SU-DHL-6 (cell line): ENCODE measurements around the gene LRRC28.

Source experiments
- H2AFZ ChIP-seq: fragments of 200-600 bp; sonication (generic); 2 replicates; pipeline ENCODE4 v1.6.1; 2014; ENCODE audit warnings: low read depth, mild to moderate bottlenecking, moderate library complexity, mixed read lengths, antibody characterized with exemption, low read length; ENCODE audit not compliant: severe bottlenecking
- H3F3A ChIP-seq: fragments of 200-600 bp; shearing (Covaris generic); 2 replicates; pipeline ENCODE4 v1.6.0; 2016; ENCODE audit warnings: antibody characterized with exemption, mild to moderate bottlenecking; ENCODE audit not compliant: insufficient read depth
- H3K27ac ChIP-seq: fragments of 200-600 bp; sonication (generic); 2 replicates; pipeline ENCODE4 v1.5.1; 2016; ENCODE audit warnings: low read depth, mild to moderate bottlenecking, low read length, moderate library complexity, mixed read lengths
- H3K27me3 ChIP-seq: fragments of 200-600 bp; sonication (generic), shearing (Covaris generic); 2 replicates; pipeline ENCODE4 v1.6.0; 2014; ENCODE audit warnings: mild to moderate bottlenecking, low read length
- H3K36me3 ChIP-seq: fragments of 200-600 bp; sonication (generic); 2 replicates; pipeline ENCODE4 v1.6.1; 2014; ENCODE audit warnings: mild to moderate bottlenecking, low read length, mixed read lengths
- H3K4me2 ChIP-seq: fragments of 300-600, 200-600 bp; shearing (Covaris generic), sonication (generic); 2 replicates; pipeline ENCODE4 v1.6.0; 2014; ENCODE audit warnings: low read length, low read depth, mild to moderate bottlenecking; ENCODE audit not compliant: poor library complexity, severe bottlenecking
- H3K4me3 ChIP-seq: fragments of 200-600 bp; sonication (generic); 2 replicates; pipeline ENCODE4 v1.5.1; 2014; ENCODE audit warnings: antibody characterized with exemption, low read length, mild to moderate bottlenecking, mixed read lengths; ENCODE audit not compliant: insufficient read depth, poor library complexity, severe bottlenecking
- H3K79me2 ChIP-seq: fragments of 200-600 bp; sonication (generic); 2 replicates; pipeline ENCODE4 v1.6.1; 2014; ENCODE audit warnings: mild to moderate bottlenecking, low read length, moderate library complexity; ENCODE audit not compliant: insufficient read depth
- H3K9ac ChIP-seq: fragments of 200-600 bp; sonication (generic); 2 replicates; pipeline ENCODE4 v1.7.0; 2014; ENCODE audit warnings: mild to moderate bottlenecking, low read length
- H3K9me2 ChIP-seq: fragments of 200-600 bp; sonication (generic); replicated peaks from 2 replicates; pipeline ENCODE4 v1.6.1; 2014; ENCODE audit warnings: low read length; ENCODE audit not compliant: insufficient read depth
- H3K9me3 ChIP-seq: fragments of 200-600 bp; sonication (generic); 2 replicates; pipeline ENCODE4 v1.6.1; 2014; ENCODE audit warnings: low read length, mixed read lengths; ENCODE audit not compliant: insufficient read depth
- H4K20me1 ChIP-seq: fragments of 200-600 bp; sonication (generic); 2 replicates; pipeline ENCODE4 v1.6.1; 2014; ENCODE audit warnings: low read depth, mild to moderate bottlenecking, antibody characterized with exemption, low read length, moderate library complexity, mixed read lengths
- CTCF ChIP-seq: fragments of 200-600 bp; sonication (generic); IDR thresholded peaks from one replicate; pipeline ENCODE4 v1.5.1; 2017; ENCODE audit warnings: antibody characterized with exemption, mild to moderate bottlenecking, low read length, moderate library complexity; ENCODE audit not compliant: insufficient read depth, poor library complexity, severe bottlenecking
- EZH2phosphoT487 ChIP-seq: fragments of 200-600 bp; sonication (generic), shearing (Covaris generic); conservative IDR thresholded peaks from 2 replicates; pipeline ENCODE4 v1.6.1; 2018; ENCODE audit warnings: mild to moderate bottlenecking, antibody characterized with exemption, low read length, moderate library complexity, mixed read lengths

LRRC28 gene

GRCh38 chr15:99244306-99244705 lies 7.0 kb upstream of the LRRC28 start:
- H4K20me1 ChIP-seq, result no peaks in the 10 kb centered on the region
- H3K4me2 ChIP-seq, result no peak overlapping the region
- 0 out of 2 replicates have a peak, but pooled peaks cover 11% of the 10 kb centered on the region for H3F3A ChIP-seq
- no peaks in the 10 kb centered on the region for H3K9me2 ChIP-seq
- TF ChIP-seq EZH2phosphoT487 (no peak), CTCF (no peak)
- no peak overlapping the region for H3K4me3 ChIP-seq
- no peaks in the 10 kb centered on the region for H3K79me2 ChIP-seq
- no peak overlapping the region for H2AFZ ChIP-seq
- no peak overlapping the region for H3K27ac ChIP-seq
- H3K27me3 ChIP-seq, result no peaks in the 10 kb centered on the region
- no peaks in the 10 kb centered on the region for H3K36me3 ChIP-seq
- no peak overlapping the region for H3K9ac ChIP-seq
- H3K9me3 ChIP-seq, result no peaks in the 10 kb centered on the region

- Histone ChIP-seq H2AFZ (no peak overlapping the region), H3K4me2 (peak overlapping the region; percentile 53), H3K27ac (no peak overlapping the region), H3K4me3 (no peak overlapping the region), H3K9ac (no peak overlapping the region), H3K79me2 (peaks cover 2% of the 10 kb centered on the region; the same call in 1 of the 2 replicates), H3F3A (peaks cover 25% of the 10 kb centered on the region), H3K9me2 (no peaks in the 10 kb centered on the region), H4K20me1 (no peaks in the 10 kb centered on the region), H3K9me3 (no peaks in the 10 kb centered on the region), H3K36me3 (no peaks in the 10 kb centered on the region), H3K27me3 (no peaks in the 10 kb centered on the region)
- TF ChIP-seq EZH2phosphoT487, result no peak
- no peak for TF ChIP-seq CTCF
Observed at GRCh38 chr15:99247062-99247461, 4.2 kb upstream of the LRRC28 start.

GRCh38 chr15:99248000-99248715 lies 3.1 kb upstream of the LRRC28 start:
- Histone ChIP-seq H3K27ac (peak overlapping the region; percentile 34), H3K79me2 (peaks cover 11% of the 10 kb centered on the region; the same call in 1 of the 2 replicates)
- TF ChIP-seq CTCF (no peak), EZH2phosphoT487 (no peak)

More at GRCh38 chr15:99248000-99248715, 3.1 kb upstream of the LRRC28 start:
- H3F3A ChIP-seq, result peaks cover 32% of the 10 kb centered on the region
- peak overlapping the region; percentile 53 for H3K4me2 ChIP-seq
- no peaks in the 10 kb centered on the region for H3K9me2 ChIP-seq
- no peaks in the 10 kb centered on the region for H3K36me3 ChIP-seq
- peak overlapping the region; percentile 90 for H3K9ac ChIP-seq
- H4K20me1 ChIP-seq, result no peaks in the 10 kb centered on the region
- H3K9me3 ChIP-seq, result no peaks in the 10 kb centered on the region
- H3K4me3 ChIP-seq, result peak overlapping the region; percentile 8
- no peaks in the 10 kb centered on the region for H3K27me3 ChIP-seq
- H2AFZ ChIP-seq, result peak overlapping the region; percentile 46
